Heart left ventricle (tissue), 13 donors: ENCODE results near the gene LIMS2.

ENCODE experiments used
- CTCF ChIP-seq, 12 donors: fragments of 200-600 bp; sonication (generic) in 4 of 12; IDR thresholded peaks; one replicate each; pipeline versions ENCODE4 v1.5.0 to v1.8.0; 2018 to 2022; ENCODE audit warnings: antibody characterized with exemption in 12 of 12, mild to moderate bottlenecking in 5 of 12
- POLR2A ChIP-seq, 2 donors: fragments of 450-650 bp; IDR thresholded peaks; one replicate each; pipeline ENCODE4 v1.6.1; 2017; ENCODE audit warnings: antibody characterized with exemption in 2 of 2, mild to moderate bottlenecking in 2 of 2, moderate library complexity in 2 of 2
- donor health status: ischemic (EF 13 %, LVEDD 7.1; RV severe dilation, severe dysfunction).
- donor health status: DM: no; HTN: yes; CAD: no.
- donor health status: DM: no; HTN: no; CAD: no.
- donor health status: ischemic (EF 25% LVEDD 6.9; RV normal size, moderate dysfunction).
- donor health status: ischemic (EF 25% LVEDD 5.7; RV mildly dilated, moderate dysfunction).
- donor health status: ischemic (EF 35%, LVEDD 5.7; RV mildly dilated, moderate dysfunction).
- donor health status: nonischemic (EF 11% LVEDD 7.7; RV severe dilation, severe dysfunction).
- donor health status: DM: yes; HTN: yes; CAD: no.
- donor health status: PGD.
- donor health status: ischemic (EF 29% LVEDD 5.4; RV normal size, mild dysfunction).
- donor health status: nonischemic (EF 23%, LVEDD 6.1; RV moderate dilation, normal function).

GRCh38 chr2:127612111-127612822, 63.1 kb downstream of the LIMS2 start:
- TF ChIP-seq CTCF (IDR thresholded peaks at IDR 0.05) (no peak), POLR2A (IDR thresholded peaks at IDR 0.05) (no peak)
